ENCODE results near the gene ZNF496.

DNA sequence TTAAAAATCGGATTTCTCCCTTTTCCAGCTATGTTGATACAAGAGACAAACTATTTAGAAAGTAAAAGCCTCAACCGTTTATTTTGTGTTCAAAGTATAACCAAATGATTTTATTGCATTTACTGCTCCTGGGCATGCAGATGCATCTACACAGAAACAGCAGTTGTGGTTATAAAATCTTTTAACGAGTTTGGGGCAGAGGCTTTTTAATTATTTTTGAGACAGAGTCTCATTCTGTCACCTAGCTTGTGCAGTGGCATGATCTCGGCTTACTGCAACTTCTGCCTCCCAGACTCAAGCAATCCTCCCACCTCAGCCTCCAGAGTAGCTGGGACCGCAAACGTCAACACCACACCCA is 33.6 kb downstream of the ZNF496 start:
- TF ChIP-seq EZH2 (IDR thresholded peaks at IDR 0.05; ENCODE audit: borderline replicate concordance, low read depth, low read length, severe bottlenecking): no peak
- TF ChIP-seq, protein P1, sequence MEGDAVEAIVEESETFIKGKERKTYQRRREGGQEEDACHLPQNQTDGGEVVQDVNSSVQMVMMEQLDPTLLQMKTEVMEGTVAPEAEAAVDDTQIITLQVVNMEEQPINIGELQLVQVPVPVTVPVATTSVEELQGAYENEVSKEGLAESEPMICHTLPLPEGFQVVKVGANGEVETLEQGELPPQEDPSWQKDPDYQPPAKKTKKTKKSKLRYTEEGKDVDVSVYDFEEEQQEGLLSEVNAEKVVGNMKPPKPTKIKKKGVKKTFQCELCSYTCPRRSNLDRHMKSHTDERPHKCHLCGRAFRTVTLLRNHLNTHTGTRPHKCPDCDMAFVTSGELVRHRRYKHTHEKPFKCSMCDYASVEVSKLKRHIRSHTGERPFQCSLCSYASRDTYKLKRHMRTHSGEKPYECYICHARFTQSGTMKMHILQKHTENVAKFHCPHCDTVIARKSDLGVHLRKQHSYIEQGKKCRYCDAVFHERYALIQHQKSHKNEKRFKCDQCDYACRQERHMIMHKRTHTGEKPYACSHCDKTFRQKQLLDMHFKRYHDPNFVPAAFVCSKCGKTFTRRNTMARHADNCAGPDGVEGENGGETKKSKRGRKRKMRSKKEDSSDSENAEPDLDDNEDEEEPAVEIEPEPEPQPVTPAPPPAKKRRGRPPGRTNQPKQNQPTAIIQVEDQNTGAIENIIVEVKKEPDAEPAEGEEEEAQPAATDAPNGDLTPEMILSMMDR (IDR thresholded peaks at IDR 0.05; ENCODE audit: borderline replicate concordance, extremely low read depth, low read length, poor library complexity, severe bottlenecking): no peak
